Endothelial cell of umbilical vein (primary cell): Measurements from ENCODE around the gene MRPL42. TPM values are rescaled to one million over a fixed set of nuclear protein-coding genes. Genes with fewer than 3 reads are reported as not detected.

Experiments
- BruUV-seq: library from RNA; stranded (reverse); fragments of 400-500 nt; replicated peaks from 2 replicates; lab custom pipeline; 2021; lab: Mats Ljungman, UMichigan
- CTCF ChIA-PET: fragments of 300-600, 350-600 bp; sonication (Branson Sonifier 250); formaldehyde crosslinking; loops from one replicate; lab custom pipeline; 2021; ENCODE audit warnings: antibody characterized with exemption, inconsistent platforms; lab: Charles Lee
- POLR2A ChIA-PET: fragments of 300-600, 350-600 bp; sonication (Branson Sonifier 250); formaldehyde crosslinking; loops from one replicate; lab custom pipeline; 2021; ENCODE audit warnings: antibody characterized with exemption, inconsistent platforms; lab: Charles Lee
- DNase-seq: peaks from one replicate; pipeline ENCODE4 v3.0.0-alpha.2; 2011; ENCODE audit warnings: low read depth, low spot score
- FAIRE-seq: peaks from 2 replicates; lab custom pipeline; 2011; peaks lifted over from hg19 to GRCh38; lab: Jason Lieb, UNC
- H2AFZ ChIP-seq: 2 replicates; pipeline ENCODE4 v1.6.0; 2012; ENCODE audit warnings: low read depth, low read length, control low read depth, inconsistent platforms
- H3K27ac ChIP-seq: 2 replicates; pipeline ENCODE4 v1.5.1; 2011; ENCODE audit warnings: low read depth, mild to moderate bottlenecking, control low read depth, low read length, moderate library complexity; ENCODE audit not compliant: insufficient read depth
- H3K27me3 ChIP-seq, 2 experiments: 2 replicates each; pipeline versions ENCODE4 v1.6.0 to v1.6.1; 2011; ENCODE audit warnings: low read length in 2 of 2, mixed read lengths in 1 of 2; ENCODE audit not compliant: control insufficient read depth in 2 of 2, insufficient read depth in 2 of 2
- H3K36me3 ChIP-seq, 2 experiments: 2 replicates in 1 of 2; 3 replicates in 1 of 2; pipeline ENCODE4 v1.5.1; 2011; ENCODE audit warnings: low read length in 2 of 2, mild to moderate bottlenecking in 1 of 2, moderate library complexity in 1 of 2; ENCODE audit not compliant: control insufficient read depth in 2 of 2, insufficient read depth in 2 of 2; ENCODE audit errors: extremely low read depth in 1 of 2
- H3K4me1 ChIP-seq: 3 replicates; pipeline ENCODE4 v1.5.1; 2011; ENCODE audit warnings: mild to moderate bottlenecking, low read length; ENCODE audit not compliant: control insufficient read depth, insufficient read depth; ENCODE audit errors: extremely low read depth
- H3K4me2 ChIP-seq: 2 replicates; pipeline ENCODE4 v1.6.1; 2011; ENCODE audit warnings: low read length, control low read depth, mixed read lengths; ENCODE audit not compliant: insufficient read depth
- H3K4me3 ChIP-seq, 3 experiments: fragments of 200-600 bp in 1 of 3; sonication (generic), shearing (Covaris generic) in 1 of 3; replicated peaks in 1 of 3; 2 replicates each; pipeline ENCODE4 v1.5.1; 2011 to 2016; ENCODE audit warnings: control low read depth in 3 of 3, low read length in 3 of 3, mild to moderate bottlenecking in 2 of 3, inconsistent platforms in 1 of 3, low read depth in 1 of 3, moderate library complexity in 1 of 3; ENCODE audit not compliant: insufficient read depth in 1 of 3
- H3K79me2 ChIP-seq: 2 replicates; pipeline ENCODE4 v1.6.0; 2012; ENCODE audit warnings: low read length, inconsistent platforms; ENCODE audit not compliant: control insufficient read depth, insufficient read depth
- H3K9ac ChIP-seq: replicated peaks from 2 replicates; pipeline ENCODE3; 2011; ENCODE audit warnings: low read length, control low read depth; ENCODE audit not compliant: insufficient read depth; ENCODE audit errors: extremely low read depth
- H3K9me1 ChIP-seq: replicated peaks from 3 replicates; pipeline ENCODE4 v1.6.0; 2011; ENCODE audit warnings: mild to moderate bottlenecking, low read length; ENCODE audit not compliant: control insufficient read depth, insufficient read depth; ENCODE audit errors: extremely low read depth
- H3K9me3 ChIP-seq: replicated peaks from 2 replicates; pipeline ENCODE4 v1.5.1; 2012; ENCODE audit warnings: low read length, inconsistent platforms; ENCODE audit not compliant: control insufficient read depth, insufficient read depth
- H4K20me1 ChIP-seq: replicated peaks from 2 replicates; pipeline ENCODE3; 2011; ENCODE audit warnings: mild to moderate bottlenecking, low read length; ENCODE audit not compliant: control insufficient read depth, insufficient read depth; ENCODE audit errors: extremely low read depth
- EZH2 ChIP-seq: IDR thresholded peaks from 2 replicates; pipeline ENCODE4 v1.6.1; 2012; ENCODE audit warnings: borderline replicate concordance, low read depth, mild to moderate bottlenecking, moderate library complexity, low read length, inconsistent platforms; ENCODE audit not compliant: severe bottlenecking
- FOS ChIP-seq: IDR thresholded peaks from 2 replicates; pipeline ENCODE4 v1.6.1; 2011; ENCODE audit warnings: mild to moderate bottlenecking, low read length, moderate library complexity, borderline replicate concordance; ENCODE audit not compliant: insufficient read depth
- GATA2 ChIP-seq: IDR thresholded peaks from 2 replicates; pipeline ENCODE4 v1.7.0; 2011; ENCODE audit warnings: low read depth, mild to moderate bottlenecking, moderate library complexity, mixed read lengths, low read length; ENCODE audit not compliant: insufficient read length, insufficient read depth
- JUN ChIP-seq: IDR thresholded peaks from 2 replicates; pipeline ENCODE4 v1.6.1; 2011; ENCODE audit warnings: borderline replicate concordance, low read depth; ENCODE audit not compliant: insufficient read length, insufficient read depth
- POLR2A ChIP-seq: IDR thresholded peaks from 2 replicates; pipeline ENCODE4 v1.6.1; 2012; ENCODE audit warnings: low read depth, mild to moderate bottlenecking, control low read depth, low read length
- POLR2AphosphoS5 ChIP-seq: IDR thresholded peaks from 2 replicates; pipeline ENCODE4 v1.6.1; 2012; ENCODE audit warnings: low read depth, mild to moderate bottlenecking, control low read depth, low read length, moderate library complexity; ENCODE audit not compliant: insufficient read depth
- dilution Hi-C: fragments of 300-500 bp; cut with MboI; formaldehyde crosslinking; loops from one replicate; pipeline ENCODE4 v1.15.0; 2019; ENCODE audit warnings: low sequenced_read_pairs; ENCODE audit not compliant: extremely low pct_ligation_motif_present
- intact Hi-C: fragments of 100-400 bp; cut with micrococcal nuclease; formaldehyde crosslinking; loops from one replicate; pipeline ENCODE4 v1.10.0; 2022
- polyA plus RNA-seq, 4 experiments: library from polyadenylated mRNA; depleted of rRNA in 3 of 4; stranded (reverse) in 3 of 4; unstranded in 1 of 4; fragments of >200 nt; gene quantifications; 2 replicates each; pipeline versions ENCODE4 v1.2.1 to v1.2.3, GENCODE V29; 2011 to 2012; ENCODE audit warnings: missing spikeins in 1 of 4
- total RNA-seq: library from RNA; stranded (reverse); gene quantifications from 2 replicates; pipeline ENCODE4 v1.2.3, GENCODE V29; 2021
- TF ChIP-seq, protein P1 (sequence below): IDR thresholded peaks from 2 replicates; pipeline ENCODE4 v1.6.1; 2011; ENCODE audit not compliant: insufficient read depth, insufficient read length
- TF ChIP-seq, protein P2 (sequence below), 2 donors: IDR thresholded peaks; 1 replicate in 1 of 2; 2 replicates in 1 of 2; pipeline ENCODE4 v1.5.1; 2011; ENCODE audit warnings: low read length in 2 of 2, mild to moderate bottlenecking in 2 of 2, moderate library complexity in 2 of 2, control low read depth in 1 of 2, inconsistent platforms in 1 of 2, low read depth in 1 of 2; ENCODE audit not compliant: insufficient read depth in 1 of 2; ENCODE audit errors: extremely low read depth in 1 of 2

The MRPL42 gene
- total and polyA plus RNA-seq, 2 donors (not counting 3 experiments of a cell fraction or from before 2014, with no cell fraction given) = 38.5 to 61.2 TPM

DNA sequence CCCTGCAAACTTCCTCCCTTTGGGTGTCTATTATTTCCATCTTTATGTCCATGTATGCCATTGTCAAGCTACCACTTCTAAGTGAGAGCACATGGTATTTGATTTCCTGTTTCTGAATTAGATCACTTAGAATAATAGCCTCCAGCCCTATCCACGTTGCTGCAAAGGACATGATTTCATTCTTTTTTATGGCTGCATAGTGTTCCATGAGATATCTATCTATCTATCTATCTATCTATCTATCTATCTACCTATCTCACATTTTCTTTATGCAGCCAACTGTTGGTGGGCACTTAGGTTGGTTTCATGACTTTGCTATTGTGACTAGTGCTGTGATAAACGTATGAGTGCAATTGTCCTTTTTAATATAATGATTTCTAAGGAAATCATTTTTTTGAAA is 11.2 kb upstream of the MRPL42 start:
- no TSS peak for BruUV-seq
- FAIRE-seq = no peak
- DNase-seq = no peak
- Histone ChIP-seq H4K20me1 (no peaks in the 10 kb centered on the region), H3K9me3 (no peaks in the 10 kb centered on the region), H3K9ac (no peak overlapping the region), H3K27me3 (peaks cover 3 to 4% of the 10 kb centered on the region in 2 experiments), H2AFZ (no peak overlapping the region), H3K79me2 (no peaks in the 10 kb centered on the region), H3K4me3 (no peak overlapping the region), H3K4me1 (no peaks in the 10 kb centered on the region), H3K36me3 (no peaks in the 10 kb centered on the region), H3K9me1 (no peaks in the 10 kb centered on the region), H3K27ac (no peak overlapping the region), H3K4me2 (no peak overlapping the region)
- intact Hi-C loops = no loop called here
- ChIA-PET CTCF (no interaction called here), POLR2A (no interaction called here)
- dilution Hi-C loops = no loop called here
- TF ChIP-seq POLR2AphosphoS5 (no peak), JUN (no peak), GATA2 (no peak), FOS (no peak), EZH2 (no peak), POLR2A (no peak)
- TF ChIP-seq, protein P1, sequence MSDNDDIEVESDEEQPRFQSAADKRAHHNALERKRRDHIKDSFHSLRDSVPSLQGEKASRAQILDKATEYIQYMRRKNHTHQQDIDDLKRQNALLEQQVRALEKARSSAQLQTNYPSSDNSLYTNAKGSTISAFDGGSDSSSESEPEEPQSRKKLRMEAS = no peak
- TF ChIP-seq, protein P2, sequence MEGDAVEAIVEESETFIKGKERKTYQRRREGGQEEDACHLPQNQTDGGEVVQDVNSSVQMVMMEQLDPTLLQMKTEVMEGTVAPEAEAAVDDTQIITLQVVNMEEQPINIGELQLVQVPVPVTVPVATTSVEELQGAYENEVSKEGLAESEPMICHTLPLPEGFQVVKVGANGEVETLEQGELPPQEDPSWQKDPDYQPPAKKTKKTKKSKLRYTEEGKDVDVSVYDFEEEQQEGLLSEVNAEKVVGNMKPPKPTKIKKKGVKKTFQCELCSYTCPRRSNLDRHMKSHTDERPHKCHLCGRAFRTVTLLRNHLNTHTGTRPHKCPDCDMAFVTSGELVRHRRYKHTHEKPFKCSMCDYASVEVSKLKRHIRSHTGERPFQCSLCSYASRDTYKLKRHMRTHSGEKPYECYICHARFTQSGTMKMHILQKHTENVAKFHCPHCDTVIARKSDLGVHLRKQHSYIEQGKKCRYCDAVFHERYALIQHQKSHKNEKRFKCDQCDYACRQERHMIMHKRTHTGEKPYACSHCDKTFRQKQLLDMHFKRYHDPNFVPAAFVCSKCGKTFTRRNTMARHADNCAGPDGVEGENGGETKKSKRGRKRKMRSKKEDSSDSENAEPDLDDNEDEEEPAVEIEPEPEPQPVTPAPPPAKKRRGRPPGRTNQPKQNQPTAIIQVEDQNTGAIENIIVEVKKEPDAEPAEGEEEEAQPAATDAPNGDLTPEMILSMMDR (IDR thresholded peaks at IDR 0.05; ENCODE audit: extremely low read depth in 1 of 2, insufficient read depth in 1 of 2, low read depth in 1 of 2, low read length in 2 of 2) = no peak
